ENCODE data around the gene FOXL2. TPM values are rescaled to one million over a fixed set of nuclear protein-coding genes. Genes with fewer than 3 reads are reported as not detected.
A peak's percentile ranks its signal among the peaks of the same experiment; 100 is the strongest.

FOXL2 gene
- total RNA-seq, 4 donors from 2014 or later, result not detected

DNA sequence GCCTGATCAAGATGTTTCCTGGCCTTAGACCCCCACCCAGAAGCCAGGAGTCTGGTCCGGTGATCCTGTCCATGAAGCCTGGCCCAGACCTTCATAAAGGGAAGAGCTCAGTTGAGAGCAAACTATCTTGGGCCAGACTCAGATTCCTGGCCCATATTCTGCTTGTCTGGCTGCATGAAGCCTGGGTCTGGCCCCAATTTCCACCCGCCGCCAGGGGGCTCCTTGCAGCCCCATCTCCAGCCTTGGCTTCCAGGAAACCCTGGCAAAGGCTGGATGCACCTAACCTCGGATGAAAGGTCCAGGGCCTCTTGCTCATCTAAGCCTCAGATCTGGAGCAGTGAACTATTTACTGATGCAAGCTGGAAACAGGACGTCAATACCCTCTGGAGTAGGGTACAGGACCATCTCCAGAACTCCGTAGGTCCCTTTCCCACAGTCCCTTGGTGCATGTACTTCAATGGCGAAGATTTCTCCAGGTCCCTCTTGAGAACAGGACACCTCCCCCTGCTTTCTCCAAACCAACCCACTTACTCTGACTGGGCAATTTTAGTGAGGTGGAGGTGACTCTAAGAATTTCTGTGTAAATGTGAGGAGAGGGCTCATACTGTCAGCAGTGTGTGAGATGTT is 5.6 kb downstream of the FOXL2 start:
- Histone ChIP-seq H3K36me3 (no peaks in the 10 kb centered on the region), H3K4me1 (peaks cover 26 to 61% (median 41%) of the 10 kb centered on the region in 4 donors), H3K9me3 (no peaks in the 10 kb centered on the region), H3K4me3 (no peak overlapping the region), H3K27ac (no peak overlapping the region), H3K27me3 (peaks cover 100% of the 10 kb centered on the region)
- intact Hi-C loops (cut with DNase I; ENCODE audit: low total_unique reads) (loop anchor here (10.0 kb wide), 1 partner anchor 383 kb away; no protein-coding TSS in a partner anchor), in situ Hi-C loops (cut with MboI; ENCODE audit: low pct_ligation_motif_present in 1 of 4, low pct_unique_long_range_greater_than_20kb in 1 of 4, low sequenced_read_pairs in 3 of 4) (loop anchor here in 2 of 4 donors (25.0 kb wide), 2 partner anchors 396 to 529 kb away; partner anchors contain the start of gene MRPS22 (in 2 of the 2))
- 50 to 80% methylated on average over 1 to 7 of the region's 7 CpGs for WGBS, 2 donors (ENCODE audit: low coverage in 1 of 2)
- TF ChIP-seq, protein P1, sequence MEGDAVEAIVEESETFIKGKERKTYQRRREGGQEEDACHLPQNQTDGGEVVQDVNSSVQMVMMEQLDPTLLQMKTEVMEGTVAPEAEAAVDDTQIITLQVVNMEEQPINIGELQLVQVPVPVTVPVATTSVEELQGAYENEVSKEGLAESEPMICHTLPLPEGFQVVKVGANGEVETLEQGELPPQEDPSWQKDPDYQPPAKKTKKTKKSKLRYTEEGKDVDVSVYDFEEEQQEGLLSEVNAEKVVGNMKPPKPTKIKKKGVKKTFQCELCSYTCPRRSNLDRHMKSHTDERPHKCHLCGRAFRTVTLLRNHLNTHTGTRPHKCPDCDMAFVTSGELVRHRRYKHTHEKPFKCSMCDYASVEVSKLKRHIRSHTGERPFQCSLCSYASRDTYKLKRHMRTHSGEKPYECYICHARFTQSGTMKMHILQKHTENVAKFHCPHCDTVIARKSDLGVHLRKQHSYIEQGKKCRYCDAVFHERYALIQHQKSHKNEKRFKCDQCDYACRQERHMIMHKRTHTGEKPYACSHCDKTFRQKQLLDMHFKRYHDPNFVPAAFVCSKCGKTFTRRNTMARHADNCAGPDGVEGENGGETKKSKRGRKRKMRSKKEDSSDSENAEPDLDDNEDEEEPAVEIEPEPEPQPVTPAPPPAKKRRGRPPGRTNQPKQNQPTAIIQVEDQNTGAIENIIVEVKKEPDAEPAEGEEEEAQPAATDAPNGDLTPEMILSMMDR (IDR thresholded peaks at IDR 0.05), result peak; percentile 21 to 55 (median 41)
- TF ChIP-seq EP300 (IDR thresholded peaks at IDR 0.05; ENCODE audit: low read depth) (no peak), POLR2AphosphoS5 (IDR thresholded peaks at IDR 0.05) (no peak), POLR2A (IDR thresholded peaks at IDR 0.05) (no peak)
- peak; percentile 54 for DNase-seq

DNA sequence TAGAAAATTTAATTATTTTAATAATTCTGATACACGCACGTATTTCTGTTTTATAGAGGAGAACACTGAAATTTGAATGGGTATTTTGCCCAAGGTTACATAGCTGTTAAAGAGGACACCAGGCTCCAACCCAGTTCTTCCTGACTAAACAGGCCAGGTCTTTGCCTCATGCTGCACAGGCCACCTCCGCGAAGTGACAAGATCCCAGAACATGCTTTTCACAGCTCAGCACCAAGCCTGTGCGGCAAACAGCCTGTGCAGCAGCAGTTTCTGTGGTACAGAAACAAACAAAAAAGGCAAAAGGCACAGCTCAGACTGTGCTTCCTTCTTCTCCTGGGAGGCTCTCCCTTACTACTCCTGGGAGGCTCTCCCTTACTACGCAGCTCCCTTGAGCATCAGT is 6.5 kb downstream of the FOXL2 start:
- in situ Hi-C loops (cut with MboI; ENCODE audit: low pct_ligation_motif_present in 1 of 4, low pct_unique_long_range_greater_than_20kb in 1 of 4, low sequenced_read_pairs in 3 of 4), result loop anchor here in 2 of 4 donors (25.0 kb wide), 2 partner anchors 397 to 528 kb away; partner anchors contain the start of gene MRPS22 (in 2 of the 2)
- 55 to 73% methylated on average over 3 to 6 of the region's 6 CpGs for WGBS, 2 donors (ENCODE audit: low coverage in 1 of 2)
- no peak for TF ChIP-seq EP300 (IDR thresholded peaks at IDR 0.05; ENCODE audit: low read depth)
- TF ChIP-seq POLR2A (IDR thresholded peaks at IDR 0.05), result no peak
- TF ChIP-seq, protein P1 (IDR thresholded peaks at IDR 0.05), result no peak
- TF ChIP-seq POLR2AphosphoS5 (IDR thresholded peaks at IDR 0.05), result no peak
- Histone ChIP-seq H3K4me1 (peaks cover 24 to 62% (median 42%) of the 10 kb centered on the region in 4 donors), H3K27me3 (peaks cover 100% of the 10 kb centered on the region), H3K36me3 (no peaks in the 10 kb centered on the region), H3K4me3 (no peak overlapping the region), H3K9me3 (no peaks in the 10 kb centered on the region), H3K27ac (no peak overlapping the region)
- intact Hi-C loops (cut with DNase I; ENCODE audit: low total_unique reads), result loop anchor here (10.0 kb wide), 1 partner anchor 384 kb away; no protein-coding TSS in a partner anchor
- no peak for DNase-seq

DNA sequence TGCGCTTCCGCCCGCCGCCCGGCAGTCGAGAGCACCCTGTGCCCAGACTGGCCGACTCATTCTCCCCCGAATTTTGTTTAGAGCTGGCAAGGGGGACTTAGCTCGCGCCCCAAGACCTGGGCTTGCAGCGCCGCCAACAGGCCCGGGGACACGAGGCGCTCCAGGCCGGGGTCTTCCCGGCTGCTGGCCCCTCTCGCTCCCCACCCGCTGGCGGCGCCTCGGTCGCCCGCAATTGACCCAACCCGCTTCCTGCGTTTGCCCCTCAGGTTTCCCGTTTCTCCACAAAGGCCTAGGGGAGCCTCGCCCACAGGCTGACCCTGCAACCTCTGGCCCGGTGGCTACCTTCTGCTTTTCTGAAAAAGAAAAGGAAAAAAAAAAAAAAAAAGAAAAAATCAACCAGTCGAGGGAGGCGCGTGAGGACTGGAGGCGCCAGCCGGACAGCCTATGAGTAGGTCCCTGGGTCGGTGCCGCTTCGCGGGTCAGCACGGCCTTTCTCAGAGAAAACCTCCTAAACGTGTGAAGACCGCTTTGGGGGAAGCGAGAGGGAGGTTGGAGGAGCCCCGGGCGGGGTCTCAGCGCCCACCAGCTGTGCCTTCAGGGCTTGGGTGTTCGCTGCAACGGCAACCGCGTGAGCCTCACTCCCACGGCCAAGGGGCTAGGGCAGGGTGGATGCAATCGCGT is 7.2 kb downstream of the FOXL2 start:
- in situ Hi-C loops (cut with MboI; ENCODE audit: low pct_ligation_motif_present in 1 of 4, low pct_unique_long_range_greater_than_20kb in 1 of 4, low sequenced_read_pairs in 3 of 4) (loop anchor here (10.0 to 25.0 kb wide), 5 partner anchors 345 to 527 kb away; partner anchors contain the start of genes MRPS22 (in 2 of the 4) and CEP70 (in 1 of the 4)), intact Hi-C loops (cut with DNase I; ENCODE audit: low total_unique reads) (loop anchor here (10.0 kb wide), 1 partner anchor 385 kb away; no protein-coding TSS in a partner anchor)
- Histone ChIP-seq H3K4me1 (peaks cover 17 to 55% (median 35%) of the 10 kb centered on the region in 4 donors), H3K27ac (no peak overlapping the region), H3K36me3 (no peaks in the 10 kb centered on the region), H3K9me3 (no peaks in the 10 kb centered on the region), H3K27me3 (peaks cover 100% of the 10 kb centered on the region), H3K4me3 (no peak overlapping the region)
- TF ChIP-seq POLR2AphosphoS5 (IDR thresholded peaks at IDR 0.05) (no peak), EP300 (IDR thresholded peaks at IDR 0.05; ENCODE audit: low read depth) (no peak), POLR2A (IDR thresholded peaks at IDR 0.05) (no peak)
- TF ChIP-seq, protein P1 (IDR thresholded peaks at IDR 0.05), result no peak
- no peak for DNase-seq
- 0 to 14% methylated on average over 1 to 33 of the region's 52 CpGs for WGBS, 2 donors (ENCODE audit: low coverage in 1 of 2)
